Hepatocyte (in vitro differentiated cells): ENCODE results near the gene ERC2. TPM values are rescaled to one million over a fixed set of nuclear protein-coding genes. Genes with fewer than 3 reads are reported as not detected.

ENCODE experiments used
- DNase-seq: peaks from one replicate; pipeline ENCODE4 v3.0.0-alpha.2; 2016; ENCODE audit warnings: low spot score
- H2AFZ ChIP-seq: fragments of 200-600 bp; sonication (generic); 2 replicates; pipeline ENCODE4 v1.6.0; 2016; ENCODE audit warnings: antibody characterized with exemption, mild to moderate bottlenecking
- H3K27ac ChIP-seq: fragments of 200-600 bp; sonication (generic); 2 replicates; pipeline ENCODE4 v1.5.1; 2016; ENCODE audit warnings: mild to moderate bottlenecking
- H3K27me3 ChIP-seq: fragments of 200-600 bp; sonication (generic); 2 replicates; pipeline ENCODE4 v1.6.1; 2016
- H3K36me3 ChIP-seq: fragments of 200-600 bp; sonication (generic); replicated peaks from 2 replicates; pipeline ENCODE4 v1.5.1; 2016; ENCODE audit warnings: low read depth; ENCODE audit not compliant: insufficient read depth
- H3K4me1 ChIP-seq: fragments of 200-600 bp; sonication (generic); 2 replicates; pipeline ENCODE4 v1.5.1; 2016; ENCODE audit warnings: mild to moderate bottlenecking, moderate library complexity; ENCODE audit not compliant: insufficient read depth
- H3K4me2 ChIP-seq: fragments of 200-600 bp; sonication (generic); 2 replicates; pipeline ENCODE4 v1.6.0; 2016
- H3K4me3 ChIP-seq: fragments of 200-600 bp; sonication (generic); 2 replicates; pipeline ENCODE4 v1.5.1; 2016; ENCODE audit warnings: mild to moderate bottlenecking
- H3K79me2 ChIP-seq: fragments of 200-600 bp; sonication (generic); 2 replicates; pipeline ENCODE4 v1.6.0; 2017; ENCODE audit warnings: mild to moderate bottlenecking
- H3K9me2 ChIP-seq: fragments of 200-600 bp; sonication (generic); replicated peaks from 2 replicates; pipeline ENCODE4 v1.6.0; 2017; ENCODE audit warnings: mild to moderate bottlenecking; ENCODE audit not compliant: insufficient read depth
- H3K9me3 ChIP-seq: fragments of 200-600 bp; sonication (generic); 2 replicates; pipeline ENCODE4 v1.5.1; 2016; ENCODE audit warnings: low read depth, mild to moderate bottlenecking
- H4K20me1 ChIP-seq: fragments of 200-600 bp; sonication (generic); 2 replicates; pipeline ENCODE4 v1.6.0; 2016; ENCODE audit warnings: mild to moderate bottlenecking; ENCODE audit not compliant: insufficient read depth, poor library complexity, severe bottlenecking
- EZH2 ChIP-seq: fragments of 200-600 bp; sonication (generic); IDR thresholded peaks from 2 replicates; pipeline ENCODE4 v1.6.1; 2016; ENCODE audit warnings: antibody characterized with exemption, mild to moderate bottlenecking, borderline replicate concordance
- EZH2phosphoT487 ChIP-seq: fragments of 200-600 bp; sonication (generic); IDR thresholded peaks from one replicate; pipeline ENCODE4 v1.6.1; 2018; ENCODE audit warnings: antibody characterized with exemption, mild to moderate bottlenecking, low read depth, moderate library complexity; ENCODE audit not compliant: unreplicated experiment, severe bottlenecking
- WGBS: methylation state at CpG from one replicate; pipeline ENCODE4 v1.1.6; 2016; ENCODE audit warnings: low lambda C conversion rate; ENCODE audit errors: missing lambda C conversion rate; 5-methylcytosine and 5-hydroxymethylcytosine counted together
- polyA plus RNA-seq: library from polyadenylated mRNA; unstranded; fragments of >200 nt; fragmentation: Nextera tagmentation; extraction: Ambion mirVana; gene quantifications from 2 replicates; pipeline ENCODE4 v1.2.1, GENCODE V29; 2016
- total RNA-seq: library from RNA; depleted of rRNA; stranded (reverse); fragments of >200 nt; gene quantifications from 2 replicates; pipeline ENCODE4 v1.2.3, GENCODE V29; 2014
- TF ChIP-seq, protein P1 (sequence below): fragments of 200-600 bp; sonication (generic); IDR thresholded peaks from 2 replicates; pipeline ENCODE4 v1.5.1; 2016; ENCODE audit warnings: antibody characterized with exemption, mild to moderate bottlenecking; ENCODE audit not compliant: poor library complexity

ERC2 gene
- total and polyA plus RNA-seq, 2 experiments from 2014 or later = 1.2 to 5.3 TPM

DNA sequence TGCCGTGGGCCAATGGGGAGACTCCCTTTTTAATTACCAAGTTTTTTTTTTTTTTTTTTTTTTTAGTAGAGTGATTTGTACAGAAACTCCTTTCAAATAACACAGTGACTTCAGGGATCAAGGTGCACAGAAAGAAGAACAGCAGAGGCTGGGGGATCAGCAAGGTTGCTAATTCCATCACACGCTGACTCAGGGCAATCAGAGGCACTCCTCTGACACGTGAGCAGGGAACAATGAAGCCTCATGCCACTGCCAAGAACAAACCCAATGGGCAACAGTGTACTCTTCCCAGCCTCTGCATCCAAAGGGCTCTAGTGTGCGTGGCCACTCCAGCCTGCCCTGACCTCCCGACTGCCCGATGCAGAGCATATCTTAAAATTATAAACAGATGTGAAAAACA is 794.5 kb downstream of the ERC2 start:
- no peak for TF ChIP-seq EZH2
- TF ChIP-seq, protein P1, sequence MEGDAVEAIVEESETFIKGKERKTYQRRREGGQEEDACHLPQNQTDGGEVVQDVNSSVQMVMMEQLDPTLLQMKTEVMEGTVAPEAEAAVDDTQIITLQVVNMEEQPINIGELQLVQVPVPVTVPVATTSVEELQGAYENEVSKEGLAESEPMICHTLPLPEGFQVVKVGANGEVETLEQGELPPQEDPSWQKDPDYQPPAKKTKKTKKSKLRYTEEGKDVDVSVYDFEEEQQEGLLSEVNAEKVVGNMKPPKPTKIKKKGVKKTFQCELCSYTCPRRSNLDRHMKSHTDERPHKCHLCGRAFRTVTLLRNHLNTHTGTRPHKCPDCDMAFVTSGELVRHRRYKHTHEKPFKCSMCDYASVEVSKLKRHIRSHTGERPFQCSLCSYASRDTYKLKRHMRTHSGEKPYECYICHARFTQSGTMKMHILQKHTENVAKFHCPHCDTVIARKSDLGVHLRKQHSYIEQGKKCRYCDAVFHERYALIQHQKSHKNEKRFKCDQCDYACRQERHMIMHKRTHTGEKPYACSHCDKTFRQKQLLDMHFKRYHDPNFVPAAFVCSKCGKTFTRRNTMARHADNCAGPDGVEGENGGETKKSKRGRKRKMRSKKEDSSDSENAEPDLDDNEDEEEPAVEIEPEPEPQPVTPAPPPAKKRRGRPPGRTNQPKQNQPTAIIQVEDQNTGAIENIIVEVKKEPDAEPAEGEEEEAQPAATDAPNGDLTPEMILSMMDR = no peak
- no peak for TF ChIP-seq EZH2phosphoT487

DNA sequence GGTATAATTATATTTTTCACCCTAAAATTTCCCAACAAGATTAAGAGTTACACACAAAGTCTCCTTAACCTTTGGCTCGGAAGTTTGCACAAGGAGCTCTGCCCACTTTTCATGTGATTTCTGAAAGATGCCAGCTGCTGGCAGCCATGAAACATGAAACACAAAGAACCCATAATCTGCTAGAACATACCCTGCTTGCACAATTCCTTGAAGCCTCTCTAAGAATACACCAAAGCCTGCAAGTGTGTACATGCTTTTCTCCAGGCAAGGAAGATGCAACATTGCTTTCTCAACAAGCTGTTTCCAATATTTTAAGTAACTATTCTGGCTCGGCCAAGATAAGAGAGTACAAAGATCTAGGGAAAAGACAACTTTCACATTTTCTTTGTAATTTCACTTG is 799.1 kb downstream of the ERC2 start:
- no peak for DNase-seq
- Histone ChIP-seq H3K27me3 (no peaks in the 10 kb centered on the region), H3K4me2 (no peak overlapping the region), H3K9me2 (no peaks in the 10 kb centered on the region), H3K9me3 (no peaks in the 10 kb centered on the region), H3K4me3 (no peak overlapping the region), H3K79me2 (no peaks in the 10 kb centered on the region), H3K4me1 (peaks cover 4% of the 10 kb centered on the region), H2AFZ (no peak overlapping the region), H3K27ac (no peak overlapping the region), H3K36me3 (no peaks in the 10 kb centered on the region), H4K20me1 (no peaks in the 10 kb centered on the region)
- 67% methylated on average over 2 of the region's 2 CpGs for WGBS
- no peak for TF ChIP-seq EZH2
- TF ChIP-seq, protein P1 = no peak
- TF ChIP-seq EZH2phosphoT487 = no peak

More for the DNA sequence above, 794.5 kb downstream of the ERC2 start:
- no peaks in the 10 kb centered on the region for H3K36me3 ChIP-seq
- H3K79me2 ChIP-seq = no peaks in the 10 kb centered on the region
- 50% methylated on average over 6 of the region's 6 CpGs for WGBS
- H3K9me2 ChIP-seq = no peaks in the 10 kb centered on the region
- no peaks in the 10 kb centered on the region for H3K9me3 ChIP-seq
- H3K4me1 ChIP-seq = peaks cover 4% of the 10 kb centered on the region
- no peaks in the 10 kb centered on the region for H3K27me3 ChIP-seq
- H3K4me2 ChIP-seq = no peak overlapping the region
- H4K20me1 ChIP-seq = no peaks in the 10 kb centered on the region
- no peak overlapping the region for H3K4me3 ChIP-seq
- H2AFZ ChIP-seq = no peak overlapping the region
- peak; percentile 59 for DNase-seq
- H3K27ac ChIP-seq = peak overlapping the region; percentile 72

DNA sequence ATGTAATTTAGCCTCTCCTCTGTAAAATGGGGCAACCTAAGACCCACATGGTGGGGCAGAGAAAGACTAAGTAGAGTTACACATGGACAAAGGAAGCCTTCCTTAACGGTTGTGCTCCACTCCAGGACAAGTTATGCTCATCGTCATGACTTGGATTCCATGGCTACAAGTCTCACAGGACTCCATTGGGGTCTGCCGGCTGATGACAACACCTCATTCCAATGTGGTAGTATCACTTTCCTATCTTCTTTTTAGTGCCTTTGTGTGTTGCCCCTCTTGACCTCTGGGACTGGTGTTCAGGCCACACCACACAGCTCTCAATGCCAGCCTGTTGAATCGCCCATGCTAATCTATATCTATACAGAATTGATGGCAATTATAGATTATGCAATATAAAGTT is 799.9 kb downstream of the ERC2 start:
- TF ChIP-seq EZH2 = no peak
- TF ChIP-seq EZH2phosphoT487 = no peak
- TF ChIP-seq, protein P1 = no peak
- no peaks in the 10 kb centered on the region for H3K9me3 ChIP-seq
- no peaks in the 10 kb centered on the region for H3K79me2 ChIP-seq
- H3K27ac ChIP-seq = no peak overlapping the region
- H3K4me3 ChIP-seq = no peak overlapping the region
- H3K4me1 ChIP-seq = peaks cover 4% of the 10 kb centered on the region
- H3K4me2 ChIP-seq = no peak overlapping the region
- no peaks in the 10 kb centered on the region for H3K27me3 ChIP-seq
- 72% methylated on average over 4 of the region's 4 CpGs for WGBS
- no peaks in the 10 kb centered on the region for H4K20me1 ChIP-seq
- H3K9me2 ChIP-seq = no peaks in the 10 kb centered on the region
- H2AFZ ChIP-seq = no peak overlapping the region
- no peak for DNase-seq
- H3K36me3 ChIP-seq = no peaks in the 10 kb centered on the region

DNA sequence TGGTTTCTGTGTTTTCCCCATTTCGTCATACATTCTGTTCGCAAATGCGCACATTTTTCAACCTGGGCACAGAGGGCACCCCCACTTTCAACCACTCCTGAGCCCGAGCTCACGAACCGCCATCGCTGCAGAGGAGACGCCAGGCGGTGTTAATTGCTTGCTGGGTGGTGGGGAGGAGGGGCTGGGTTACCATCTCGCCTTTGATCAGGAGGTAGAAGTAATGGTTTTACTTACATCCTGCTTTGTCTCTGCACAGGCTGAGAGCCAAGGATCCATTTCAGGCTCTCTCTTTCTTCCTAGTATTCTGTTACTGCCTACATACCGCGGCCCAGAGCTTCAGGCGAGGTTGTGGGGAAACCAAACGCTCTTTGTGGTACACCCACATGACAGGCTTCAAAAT is 803.9 kb downstream of the ERC2 start:
- no peaks in the 10 kb centered on the region for H3K27me3 ChIP-seq
- peaks cover 4% of the 10 kb centered on the region for H3K4me1 ChIP-seq
- no peak overlapping the region for H2AFZ ChIP-seq
- no peak overlapping the region for H3K4me3 ChIP-seq
- WGBS = 67% methylated on average over 14 of the region's 14 CpGs
- no peak for DNase-seq
- H3K4me2 ChIP-seq = no peak overlapping the region
- TF ChIP-seq EZH2 (no peak), EZH2phosphoT487 (no peak)
- TF ChIP-seq, protein P1 = no peak
- H3K36me3 ChIP-seq = no peaks in the 10 kb centered on the region
- H4K20me1 ChIP-seq = no peaks in the 10 kb centered on the region
- no peak overlapping the region for H3K27ac ChIP-seq
- H3K9me3 ChIP-seq = no peaks in the 10 kb centered on the region
- H3K79me2 ChIP-seq = no peaks in the 10 kb centered on the region
- no peaks in the 10 kb centered on the region for H3K9me2 ChIP-seq
